ENCODE data around the gene PSTPIP2.

Gene PSTPIP2

DNA sequence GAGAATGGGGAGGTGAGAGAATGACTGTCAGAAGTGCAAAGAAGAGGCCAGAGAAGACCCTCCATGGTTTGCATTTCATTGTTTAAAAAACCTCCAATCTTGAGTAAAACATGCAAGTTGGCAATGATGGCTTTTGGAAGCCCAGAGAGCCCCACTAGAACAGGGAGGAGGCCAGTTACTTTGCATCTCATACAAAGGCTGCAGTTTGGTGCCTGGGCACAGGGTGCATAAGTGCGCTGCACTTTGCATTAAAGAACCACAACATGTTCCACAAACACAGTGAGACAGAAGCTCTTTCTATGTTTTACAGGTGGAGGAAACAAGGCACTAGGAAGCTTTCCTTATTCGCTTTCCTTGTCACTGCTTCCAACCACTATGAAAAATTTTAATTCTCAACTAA is 25.4 kb downstream of the PSTPIP2 start:
- in situ Hi-C loops (cut with HindIII; ENCODE audit: low pct_ligation_motif_present, low pct_unique_long_range_greater_than_20kb, low sequenced_read_pairs), result no loop called here
- DNase-seq, result no peak

DNA sequence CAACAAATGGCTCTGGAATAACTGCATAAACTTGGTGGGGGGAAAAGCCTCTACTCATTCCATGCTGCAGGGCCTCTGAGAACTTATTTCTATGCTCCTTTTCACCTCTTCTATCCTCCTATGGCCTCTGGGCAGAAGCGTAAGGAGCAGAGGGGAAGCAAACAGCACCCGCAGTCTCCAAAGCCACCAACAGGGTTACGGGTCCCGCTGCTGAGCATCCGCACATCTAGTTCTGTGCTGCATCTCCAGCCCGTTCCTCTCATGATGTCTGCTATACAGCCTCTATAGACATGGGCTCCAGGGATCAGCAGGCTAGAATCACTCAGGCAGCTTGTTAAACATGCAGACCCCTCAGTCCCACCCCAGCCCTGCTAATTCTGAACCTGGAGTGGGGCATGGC is 25.9 kb downstream of the PSTPIP2 start:
- no peak for DNase-seq
- in situ Hi-C loops (cut with HindIII; ENCODE audit: low pct_ligation_motif_present, low pct_unique_long_range_greater_than_20kb, low sequenced_read_pairs), result no loop called here

DNA sequence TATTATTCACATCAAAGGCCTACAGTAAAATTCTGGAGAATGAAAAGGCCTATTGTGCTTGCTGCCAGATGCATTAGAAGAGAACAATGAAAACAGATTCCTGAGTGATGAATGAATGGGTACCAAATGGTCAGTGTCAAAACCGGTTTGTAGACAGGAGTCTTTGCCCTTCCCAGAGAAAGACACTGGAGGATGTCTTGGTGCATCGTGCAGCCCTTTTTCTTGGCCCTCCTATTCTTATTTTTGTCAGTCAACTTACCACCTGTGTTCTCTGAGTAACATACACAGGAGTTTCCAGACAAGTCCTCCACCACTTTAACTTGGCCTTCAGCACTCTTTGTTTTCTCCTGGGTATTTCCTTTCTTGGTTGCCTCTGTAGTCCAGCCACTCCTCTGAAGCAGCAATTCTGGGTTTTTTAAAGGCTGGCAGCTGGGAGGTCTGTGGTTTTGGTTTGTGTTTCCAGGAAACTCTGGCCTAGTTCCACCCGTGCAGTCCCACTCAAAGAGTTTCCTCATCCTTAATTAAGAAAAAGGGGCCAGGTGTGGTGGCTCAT is 29.4 kb downstream of the PSTPIP2 start:
- in situ Hi-C loops (cut with HindIII; ENCODE audit: low pct_ligation_motif_present, low pct_unique_long_range_greater_than_20kb, low sequenced_read_pairs), result no loop called here
- DNase-seq, result no peak

DNA sequence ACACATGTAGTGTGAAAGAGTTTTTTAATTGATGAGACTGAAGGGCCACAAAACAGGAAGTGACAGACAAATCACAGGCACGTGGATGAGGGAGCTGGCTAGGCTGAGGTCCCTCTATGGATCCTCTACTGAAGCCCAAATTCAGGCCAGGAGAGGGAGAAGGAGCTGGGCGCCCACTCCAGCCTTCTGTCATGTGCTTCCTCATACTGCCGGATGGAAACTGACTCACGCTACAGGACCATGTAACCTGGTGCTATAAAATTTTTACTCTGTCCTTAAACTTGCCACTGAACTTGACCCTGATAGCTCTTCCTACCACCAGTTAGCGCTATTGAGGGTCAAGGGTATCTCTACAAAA is 31.3 kb downstream of the PSTPIP2 start:
- DNase-seq, result no peak
- in situ Hi-C loops (cut with HindIII; ENCODE audit: low pct_ligation_motif_present, low pct_unique_long_range_greater_than_20kb, low sequenced_read_pairs), result no loop called here

DNA sequence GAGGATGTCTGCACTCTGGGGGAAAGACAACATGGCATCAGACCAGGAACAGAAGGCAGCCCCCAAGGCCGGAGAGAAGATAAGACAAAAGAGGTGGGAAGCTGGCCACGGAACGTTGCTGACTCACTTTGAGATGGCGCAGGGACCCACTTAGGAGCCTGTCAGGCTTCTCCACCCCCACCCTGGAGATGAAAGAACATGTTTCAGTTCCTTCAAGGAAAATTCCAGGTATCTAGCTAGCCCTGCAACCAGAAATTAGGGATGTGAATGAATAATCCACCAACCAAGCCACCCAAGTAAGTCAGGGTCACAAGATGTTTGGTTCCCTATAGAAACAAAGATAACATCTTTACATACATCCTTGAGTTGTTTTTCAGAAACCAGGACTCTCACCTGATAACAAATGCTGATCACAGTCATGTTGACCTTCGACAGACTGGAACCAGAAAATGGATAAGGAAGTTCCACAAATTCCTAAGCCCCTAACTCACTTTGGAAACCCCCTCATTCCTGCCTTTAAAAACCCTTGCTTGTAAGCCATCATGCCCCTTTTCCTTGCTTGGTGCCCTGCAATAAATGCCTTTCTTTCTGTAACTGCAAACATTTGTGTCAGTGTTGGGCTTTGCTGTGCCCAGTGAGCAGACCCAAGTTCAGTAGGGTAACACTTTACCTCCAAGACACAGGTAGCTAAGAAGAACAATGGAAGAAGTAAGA is 31.9 kb downstream of the PSTPIP2 start:
- DNase-seq, result no peak
- in situ Hi-C loops (cut with HindIII; ENCODE audit: low pct_ligation_motif_present, low pct_unique_long_range_greater_than_20kb, low sequenced_read_pairs), result no loop called here

DNA sequence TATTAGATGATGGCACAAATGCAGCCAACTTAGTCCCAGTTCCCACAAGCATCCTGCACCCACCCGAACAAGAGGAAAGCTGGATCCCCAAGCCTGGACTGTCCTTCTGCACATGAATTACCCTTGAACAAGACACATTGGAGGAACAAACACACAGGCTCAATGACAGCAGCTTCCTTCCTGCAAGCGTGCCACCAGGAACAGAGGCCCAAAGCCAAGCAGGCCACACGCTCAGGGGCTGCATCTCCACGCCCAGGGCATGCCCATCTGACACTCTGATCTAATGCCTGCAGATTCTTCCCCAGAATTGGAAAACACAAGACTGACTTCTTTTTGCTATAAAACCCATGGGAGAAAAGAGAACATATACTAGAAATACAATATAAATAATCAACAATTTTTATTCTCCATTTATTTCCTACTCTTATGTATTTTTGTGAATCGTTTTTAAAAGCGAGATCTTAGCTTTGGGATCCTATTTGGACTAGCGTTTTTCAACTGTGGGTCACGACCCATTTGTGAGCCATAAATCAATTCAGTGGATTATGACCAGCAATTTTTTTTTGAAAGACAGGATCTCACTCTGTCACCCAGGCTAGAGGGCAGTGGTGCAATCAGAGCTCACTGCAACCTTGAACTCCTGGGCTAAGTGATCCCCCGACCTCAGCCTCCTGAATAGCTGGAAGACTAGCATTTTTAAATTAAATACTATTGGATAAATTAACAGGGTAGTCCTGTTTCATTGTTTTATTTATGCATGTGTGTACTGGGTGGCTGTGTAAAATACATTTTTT is 34.4 kb downstream of the PSTPIP2 start:
- in situ Hi-C loops (cut with HindIII; ENCODE audit: low pct_ligation_motif_present, low pct_unique_long_range_greater_than_20kb, low sequenced_read_pairs), result no loop called here
- no peak for DNase-seq

DNA sequence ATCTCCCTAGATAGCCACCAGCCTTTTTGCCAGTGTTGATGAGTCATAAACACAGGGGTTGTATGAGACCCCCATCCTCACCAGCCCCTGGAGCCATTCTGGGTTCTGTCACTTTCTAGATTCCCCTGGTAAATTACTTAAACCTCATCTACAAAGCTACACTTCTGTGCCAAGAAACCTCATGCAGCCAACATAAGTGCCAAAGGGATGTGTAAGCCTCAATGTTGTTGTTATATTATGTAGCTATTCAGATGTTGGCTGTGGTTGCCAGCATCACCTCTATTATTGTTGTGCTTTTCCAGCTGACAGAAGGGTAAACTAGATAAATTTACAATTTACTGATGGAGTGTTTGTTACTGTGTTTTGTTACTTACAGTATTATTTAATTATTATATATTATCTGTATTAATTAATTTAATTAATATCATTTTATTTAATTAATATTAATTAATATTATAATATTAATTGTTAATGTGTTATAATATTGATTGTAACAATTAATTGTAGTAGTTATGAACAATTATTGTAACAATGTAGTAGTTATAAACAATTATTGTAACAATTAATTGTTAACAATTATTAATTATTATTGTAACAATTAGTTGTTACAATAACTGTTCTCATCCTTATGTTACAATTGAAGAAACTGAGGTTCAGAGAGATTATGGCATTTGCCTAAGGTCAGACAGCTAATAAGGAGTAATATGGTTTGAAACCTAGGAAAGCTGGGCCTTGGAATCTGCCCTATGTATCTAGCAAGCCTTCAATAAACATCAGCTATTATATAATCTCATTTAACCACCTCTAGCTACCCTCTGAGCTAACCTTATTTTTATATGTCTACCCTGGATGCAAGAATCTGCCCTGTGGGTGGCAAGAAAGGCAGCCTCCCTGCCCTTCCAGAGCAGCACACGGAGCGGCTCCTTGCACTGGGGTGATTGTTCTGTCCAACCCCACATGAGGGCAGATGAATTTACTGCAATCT is 36.1 kb downstream of the PSTPIP2 start:
- DNase-seq, result no peak
- in situ Hi-C loops (cut with HindIII; ENCODE audit: low pct_ligation_motif_present, low pct_unique_long_range_greater_than_20kb, low sequenced_read_pairs), result no loop called here

DNA sequence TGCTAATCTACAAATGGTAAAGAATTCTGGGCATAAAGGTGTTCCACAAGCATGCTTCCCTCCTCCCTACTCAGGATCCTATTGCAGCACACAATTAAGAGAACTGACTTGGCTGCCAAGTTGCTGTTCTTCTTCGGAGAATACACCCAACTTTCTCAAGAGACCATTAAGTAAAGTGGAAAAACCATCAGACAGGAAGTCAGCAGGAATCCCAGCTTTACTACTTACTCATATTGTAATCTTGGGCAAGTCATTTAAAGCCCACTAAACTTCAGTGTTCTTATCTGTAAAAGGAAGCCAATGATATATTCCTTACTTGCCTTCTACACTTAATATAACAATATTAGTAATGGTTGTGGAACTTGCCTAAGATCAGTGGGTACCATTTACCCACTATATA is 37.8 kb downstream of the PSTPIP2 start:
- no peak for DNase-seq
- in situ Hi-C loops (cut with HindIII; ENCODE audit: low pct_ligation_motif_present, low pct_unique_long_range_greater_than_20kb, low sequenced_read_pairs), result no loop called here

DNA sequence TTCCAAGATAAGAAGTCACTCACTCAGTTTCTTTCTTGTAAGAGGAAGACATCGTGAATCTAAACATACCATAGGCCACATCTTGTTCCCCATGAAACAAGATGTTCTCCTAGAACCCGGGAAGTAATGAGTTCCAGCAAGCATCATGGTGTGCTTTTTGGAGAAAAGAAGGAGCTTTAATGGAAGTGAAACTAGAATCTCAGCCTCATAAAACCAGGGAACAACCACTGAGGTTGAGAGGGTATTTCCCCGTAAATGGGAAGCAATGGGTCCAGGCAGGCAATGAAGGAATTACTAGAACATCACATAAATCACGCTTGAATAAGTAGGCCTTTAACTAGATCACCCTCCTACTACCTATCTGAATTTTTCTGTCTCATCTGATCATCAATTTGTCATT is 40.3 kb downstream of the PSTPIP2 start:
- in situ Hi-C loops (cut with HindIII; ENCODE audit: low pct_ligation_motif_present, low pct_unique_long_range_greater_than_20kb, low sequenced_read_pairs), result no loop called here
- DNase-seq, result no peak

DNA sequence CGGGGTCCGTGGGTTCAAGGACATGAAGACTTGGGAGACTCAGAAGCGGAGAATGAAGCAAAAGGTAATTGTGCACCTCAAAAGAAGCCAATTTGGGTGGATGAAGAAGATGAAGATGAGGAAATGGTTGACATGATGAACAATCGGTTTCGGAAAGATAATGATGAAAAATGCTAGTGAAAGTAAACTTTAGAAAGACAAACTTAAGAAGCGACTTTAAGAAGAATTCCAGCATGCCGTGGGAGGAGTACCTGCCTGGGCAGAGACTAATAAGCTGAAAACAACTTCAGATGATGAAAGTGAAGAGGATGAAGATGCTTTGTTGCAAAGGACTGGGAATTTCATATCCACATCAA is 43.5 kb downstream of the PSTPIP2 start:
- in situ Hi-C loops (cut with HindIII; ENCODE audit: low pct_ligation_motif_present, low pct_unique_long_range_greater_than_20kb, low sequenced_read_pairs), result no loop called here

DNA sequence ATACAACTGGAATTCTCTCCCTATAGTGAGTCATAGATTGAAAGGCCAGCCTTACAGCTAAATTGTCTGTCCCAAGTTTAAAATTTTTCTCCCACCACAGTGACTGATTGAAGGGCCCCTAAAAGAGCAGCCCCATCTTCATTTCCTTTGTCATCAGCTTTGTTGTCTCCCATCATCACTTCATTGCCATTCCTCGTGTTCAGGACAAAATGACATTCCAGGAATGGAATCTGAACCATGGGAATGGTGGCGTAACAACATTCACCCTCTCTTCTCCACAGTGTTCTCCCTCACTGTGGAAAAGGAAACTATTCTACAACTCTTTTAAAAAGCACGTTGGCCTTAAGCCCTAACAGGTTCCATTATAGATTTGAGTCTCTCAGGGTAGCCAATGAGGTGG is 52.1 kb downstream of the PSTPIP2 start:
- DNase-seq, result no peak
- in situ Hi-C loops (cut with HindIII; ENCODE audit: low pct_ligation_motif_present, low pct_unique_long_range_greater_than_20kb, low sequenced_read_pairs), result no loop called here

More for the DNA sequence above, 43.5 kb downstream of the PSTPIP2 start:
- no peak for DNase-seq

DNA sequence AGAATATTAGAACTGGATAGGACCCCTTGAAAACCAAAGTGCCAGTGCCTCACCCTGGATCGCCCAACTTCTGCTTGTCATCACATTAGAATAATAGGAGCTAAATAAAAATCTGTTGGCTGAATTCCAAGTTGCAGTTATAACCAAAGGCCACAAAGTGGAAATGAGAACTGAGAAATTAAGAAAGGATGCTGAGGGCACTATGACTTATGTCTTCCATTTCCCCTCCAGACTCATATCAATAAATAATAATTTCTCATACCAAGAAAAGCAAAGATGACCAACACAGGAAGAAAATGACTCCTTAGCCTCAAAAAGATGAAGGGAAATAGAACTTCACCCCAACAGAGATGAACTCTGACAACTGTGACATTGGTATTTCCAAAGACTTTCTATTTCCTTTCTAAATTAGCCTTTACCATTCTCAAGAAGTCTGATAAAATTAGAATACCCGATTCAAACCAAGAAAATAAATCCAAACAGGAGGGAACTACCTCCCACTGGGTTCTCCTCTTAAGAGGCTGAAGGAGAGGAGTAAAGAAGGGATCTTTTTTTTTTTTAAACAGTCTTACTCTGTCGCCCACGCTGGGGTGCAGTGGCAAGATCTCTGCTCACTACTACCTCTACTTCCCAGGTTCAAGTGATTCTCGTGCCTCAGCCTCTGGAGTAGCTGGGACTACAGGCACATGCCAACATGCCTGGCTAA is 58.4 kb downstream of the PSTPIP2 start:
- in situ Hi-C loops (cut with HindIII; ENCODE audit: low pct_ligation_motif_present, low pct_unique_long_range_greater_than_20kb, low sequenced_read_pairs), result no loop called here
- DNase-seq, result no peak

DNA sequence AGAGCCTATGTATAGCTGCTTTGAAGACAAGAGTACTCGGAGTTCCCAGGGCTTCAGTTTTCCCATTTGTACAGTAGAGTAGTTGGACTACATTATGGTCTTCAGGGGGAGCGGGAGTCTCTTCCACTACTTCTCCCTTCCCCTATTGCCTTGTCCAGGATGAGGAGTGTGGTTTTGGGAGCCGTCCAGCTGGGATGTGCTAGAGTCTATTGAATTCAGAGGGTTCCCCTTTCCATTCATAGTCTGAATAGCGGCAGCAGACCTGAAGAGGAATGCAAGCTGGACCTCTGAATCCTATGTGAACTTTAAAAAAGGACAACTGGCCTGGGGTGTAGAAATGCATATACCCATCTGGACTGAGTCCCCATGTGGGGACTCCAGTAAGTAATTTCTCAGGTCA is 61.4 kb downstream of the PSTPIP2 start:
- in situ Hi-C loops (cut with HindIII; ENCODE audit: low pct_ligation_motif_present, low pct_unique_long_range_greater_than_20kb, low sequenced_read_pairs), result no loop called here
- DNase-seq, result no peak

DNA sequence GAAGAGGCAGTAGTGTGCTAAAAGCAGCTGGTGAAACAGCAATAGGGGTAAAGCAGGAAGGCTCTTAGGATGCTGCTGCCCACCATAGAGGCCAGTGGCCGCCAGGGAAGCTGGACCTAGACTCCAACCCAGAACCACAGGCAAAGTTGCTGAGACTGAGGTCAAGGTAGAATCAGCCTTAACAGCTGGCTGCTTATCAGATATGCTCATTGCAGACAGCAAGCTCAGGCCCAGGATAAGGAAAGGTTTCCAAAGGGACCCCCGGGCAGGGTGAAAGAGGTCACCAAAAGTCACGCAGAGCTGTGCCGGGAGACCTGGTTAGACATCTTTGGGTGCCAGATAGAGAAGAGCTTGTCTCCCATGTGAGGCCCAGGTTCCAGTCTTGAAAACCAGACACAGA is 62.0 kb downstream of the PSTPIP2 start:
- in situ Hi-C loops (cut with HindIII; ENCODE audit: low pct_ligation_motif_present, low pct_unique_long_range_greater_than_20kb, low sequenced_read_pairs), result no loop called here

DNA sequence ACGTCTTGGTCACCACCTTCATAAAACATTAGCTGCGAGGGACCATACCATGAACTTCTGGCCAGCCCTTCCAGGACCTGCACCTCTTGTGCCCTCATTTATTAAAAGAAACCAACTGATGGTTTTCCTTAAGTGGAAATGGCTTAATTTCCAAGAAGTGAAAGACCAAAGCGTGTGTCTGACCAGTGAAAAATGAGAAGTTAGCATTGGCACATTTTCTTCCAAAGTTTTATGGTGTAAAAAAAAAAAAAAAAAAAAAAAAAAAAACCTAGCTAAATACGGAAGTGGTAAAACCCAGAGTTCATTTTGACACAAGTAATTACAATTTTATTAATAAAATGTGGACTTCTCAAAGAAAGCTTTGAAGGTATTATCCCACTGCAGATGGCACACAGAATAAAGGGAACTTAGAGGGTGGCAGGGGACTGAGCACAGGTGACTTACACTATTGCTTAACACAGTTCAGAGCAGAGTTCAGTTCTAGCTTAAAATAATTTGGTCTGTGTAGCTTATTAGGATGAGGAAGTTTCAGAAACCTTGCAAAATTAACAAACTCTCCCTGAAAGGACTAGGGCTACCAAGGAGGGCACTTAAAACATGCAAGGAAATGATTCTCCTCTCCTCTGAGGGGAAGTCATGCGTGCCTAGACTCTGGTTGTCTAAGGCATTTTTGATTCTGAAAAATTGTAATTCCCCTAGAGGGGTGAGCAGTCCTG is 62.8 kb downstream of the PSTPIP2 start:
- in situ Hi-C loops (cut with HindIII; ENCODE audit: low pct_ligation_motif_present, low pct_unique_long_range_greater_than_20kb, low sequenced_read_pairs), result no loop called here

More for the DNA sequence above, 62.0 kb downstream of the PSTPIP2 start:
- no peak for DNase-seq

DNA sequence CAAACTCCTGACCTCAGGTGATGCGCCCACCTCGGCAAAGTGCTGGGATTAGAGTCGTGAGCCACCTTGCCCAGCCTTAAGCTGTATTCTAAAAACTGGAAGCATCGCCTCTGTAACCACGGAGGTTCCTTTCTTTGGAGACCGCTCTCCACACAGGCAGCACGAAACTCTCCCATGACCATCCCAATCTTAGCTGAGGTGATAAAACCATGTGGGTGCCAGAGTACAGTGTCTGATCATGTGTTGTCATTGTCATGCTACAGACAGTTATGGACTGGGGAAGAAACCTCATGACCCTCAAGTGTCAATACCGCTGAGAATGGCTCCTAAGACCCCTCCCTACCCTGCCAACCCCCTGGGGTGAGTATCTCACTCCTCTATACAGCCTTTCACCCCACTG is 63.5 kb downstream of the PSTPIP2 start:
- in situ Hi-C loops (cut with HindIII; ENCODE audit: low pct_ligation_motif_present, low pct_unique_long_range_greater_than_20kb, low sequenced_read_pairs), result no loop called here
- no peak for DNase-seq

More for the DNA sequence above, 62.8 kb downstream of the PSTPIP2 start:
- DNase-seq, result no peak

DNA sequence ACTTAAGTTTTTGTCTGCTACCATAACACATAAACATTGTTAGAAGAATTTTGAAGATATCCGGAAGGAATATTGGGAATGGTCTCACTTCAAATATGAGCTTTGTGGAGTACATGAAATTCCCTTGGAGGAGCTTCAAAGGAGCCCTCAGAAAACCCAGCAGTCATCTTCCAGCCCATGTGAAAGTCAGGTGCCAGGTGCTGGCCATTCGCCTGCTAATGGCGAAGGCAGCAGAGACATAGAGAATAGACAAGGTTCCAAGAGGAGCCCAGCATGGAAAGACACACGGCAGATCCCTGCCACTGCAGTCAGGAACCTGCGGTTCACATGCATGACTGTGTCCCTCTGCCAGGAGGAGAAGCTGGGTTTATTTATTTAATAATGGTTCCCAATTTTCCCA is 64.9 kb downstream of the PSTPIP2 start:
- no peak for DNase-seq
- in situ Hi-C loops (cut with HindIII; ENCODE audit: low pct_ligation_motif_present, low pct_unique_long_range_greater_than_20kb, low sequenced_read_pairs), result no loop called here

DNA sequence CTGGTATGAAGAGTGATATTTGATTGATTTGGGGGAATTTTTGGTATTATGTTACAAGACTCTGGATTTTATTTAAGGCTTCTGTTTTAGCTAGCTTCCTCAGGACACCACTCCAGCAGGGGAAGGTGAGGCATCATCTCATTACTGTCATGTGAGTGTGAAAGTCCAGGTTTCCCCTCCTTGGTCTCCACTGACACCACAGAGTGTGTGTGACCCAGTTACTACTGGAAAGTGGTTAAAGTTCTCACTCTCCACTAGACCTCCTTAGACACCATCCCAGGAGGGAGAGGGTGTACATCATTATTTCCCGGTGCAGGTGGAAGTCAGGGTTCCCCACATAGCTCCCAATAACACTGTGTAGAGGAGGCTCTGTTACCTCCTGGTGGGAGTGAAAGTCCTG is 69.1 kb downstream of the PSTPIP2 start:
- in situ Hi-C loops (cut with HindIII; ENCODE audit: low pct_ligation_motif_present, low pct_unique_long_range_greater_than_20kb, low sequenced_read_pairs), result no loop called here

More for the DNA sequence above, 69.1 kb downstream of the PSTPIP2 start:
- DNase-seq, result no peak
